NB4 (cell line): ENCODE measurements around the gene ASXL2.

Experiments used
- POLR2A ChIP-seq: IDR thresholded peaks from 2 replicates; pipeline ENCODE4 v1.6.1; 2011; ENCODE audit warnings: mild to moderate bottlenecking; ENCODE audit not compliant: insufficient read length; ENCODE audit errors: extremely low read depth
- TF ChIP-seq, protein P1 (sequence below): IDR thresholded peaks from one replicate; pipeline ENCODE4 v1.5.1; 2012; ENCODE audit warnings: low read depth, low read length

- TF ChIP-seq, protein P1, sequence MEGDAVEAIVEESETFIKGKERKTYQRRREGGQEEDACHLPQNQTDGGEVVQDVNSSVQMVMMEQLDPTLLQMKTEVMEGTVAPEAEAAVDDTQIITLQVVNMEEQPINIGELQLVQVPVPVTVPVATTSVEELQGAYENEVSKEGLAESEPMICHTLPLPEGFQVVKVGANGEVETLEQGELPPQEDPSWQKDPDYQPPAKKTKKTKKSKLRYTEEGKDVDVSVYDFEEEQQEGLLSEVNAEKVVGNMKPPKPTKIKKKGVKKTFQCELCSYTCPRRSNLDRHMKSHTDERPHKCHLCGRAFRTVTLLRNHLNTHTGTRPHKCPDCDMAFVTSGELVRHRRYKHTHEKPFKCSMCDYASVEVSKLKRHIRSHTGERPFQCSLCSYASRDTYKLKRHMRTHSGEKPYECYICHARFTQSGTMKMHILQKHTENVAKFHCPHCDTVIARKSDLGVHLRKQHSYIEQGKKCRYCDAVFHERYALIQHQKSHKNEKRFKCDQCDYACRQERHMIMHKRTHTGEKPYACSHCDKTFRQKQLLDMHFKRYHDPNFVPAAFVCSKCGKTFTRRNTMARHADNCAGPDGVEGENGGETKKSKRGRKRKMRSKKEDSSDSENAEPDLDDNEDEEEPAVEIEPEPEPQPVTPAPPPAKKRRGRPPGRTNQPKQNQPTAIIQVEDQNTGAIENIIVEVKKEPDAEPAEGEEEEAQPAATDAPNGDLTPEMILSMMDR, result no peak
- TF ChIP-seq POLR2A, result no peak
These were observed 23.7 kb downstream of the ASXL2 start for GRCh38 chr2:25854613-25855012.
